Lower lobe of right lung (tissue), 2 donors: Measurements from ENCODE around the gene CDH7. TPM values are rescaled to one million over a fixed set of nuclear protein-coding genes. Genes with fewer than 3 reads are reported as not detected.

ENCODE experiments used
- ATAC-seq, 2 donors: fragments of 200-7000 bp; cut with Tn5 transposase; one replicate each; pipeline ENCODE4 v1.9.1; 2020 to 2022; ENCODE audit warnings: mild to moderate bottlenecking in 2 of 2, moderate library complexity in 2 of 2
- DNase-seq: peaks from one replicate; pipeline ENCODE4 v3.0.0-alpha.2; 2020
- H3K27ac ChIP-seq: fragments of 200-600 bp; one replicate; pipeline ENCODE4 v1.8.0; 2022
- H3K27me3 ChIP-seq: fragments of 200-600 bp; one replicate; pipeline ENCODE4 v1.8.0; 2022; ENCODE audit warnings: low read depth
- H3K36me3 ChIP-seq: fragments of 200-600 bp; one replicate; pipeline ENCODE4 v1.8.0; 2022; ENCODE audit warnings: mild to moderate bottlenecking
- H3K4me1 ChIP-seq: fragments of 200-600 bp; one replicate; pipeline ENCODE4 v1.8.0; 2022
- H3K4me3 ChIP-seq: fragments of 200-600 bp; one replicate; pipeline ENCODE4 v1.8.0; 2022; ENCODE audit warnings: mild to moderate bottlenecking
- H3K9me3 ChIP-seq: fragments of 200-600 bp; one replicate; pipeline ENCODE4 v1.8.0; 2022
- intact Hi-C: fragments of 100-400 bp; cut with DNase I; formaldehyde crosslinking; loops from one replicate; pipeline ENCODE4 v1.11.0; 2022
- total RNA-seq: library from RNA; stranded (reverse); fragmentation: NEBNext Ultra II Directional; extraction: Animal tissue kit (Norgen Biotek cat#: 25700); gene quantifications from one replicate; pipeline ENCODE4 v1.2.1, GENCODE V29; 2021
- TF ChIP-seq, protein P1 (sequence below): fragments of 200-600 bp; IDR thresholded peaks from one replicate; pipeline ENCODE4 v1.8.0; 2022; ENCODE audit warnings: antibody characterized with exemption, mild to moderate bottlenecking
- donor health status: DM: no; HTN: yes; CAD: no; lungs with severe emphysema.

The CDH7 gene
- total RNA-seq, 1 donor from 2014 or later: not detected

- intact Hi-C loops: no loop called here
- no peak overlapping the region for H3K27ac ChIP-seq
- no peaks in the 10 kb centered on the region for H3K4me1 ChIP-seq
- no peak overlapping the region for H3K4me3 ChIP-seq
- H3K27me3 ChIP-seq: no peaks in the 10 kb centered on the region
- no peaks in the 10 kb centered on the region for H3K9me3 ChIP-seq
- no peak for ATAC-seq
- TF ChIP-seq, protein P1, sequence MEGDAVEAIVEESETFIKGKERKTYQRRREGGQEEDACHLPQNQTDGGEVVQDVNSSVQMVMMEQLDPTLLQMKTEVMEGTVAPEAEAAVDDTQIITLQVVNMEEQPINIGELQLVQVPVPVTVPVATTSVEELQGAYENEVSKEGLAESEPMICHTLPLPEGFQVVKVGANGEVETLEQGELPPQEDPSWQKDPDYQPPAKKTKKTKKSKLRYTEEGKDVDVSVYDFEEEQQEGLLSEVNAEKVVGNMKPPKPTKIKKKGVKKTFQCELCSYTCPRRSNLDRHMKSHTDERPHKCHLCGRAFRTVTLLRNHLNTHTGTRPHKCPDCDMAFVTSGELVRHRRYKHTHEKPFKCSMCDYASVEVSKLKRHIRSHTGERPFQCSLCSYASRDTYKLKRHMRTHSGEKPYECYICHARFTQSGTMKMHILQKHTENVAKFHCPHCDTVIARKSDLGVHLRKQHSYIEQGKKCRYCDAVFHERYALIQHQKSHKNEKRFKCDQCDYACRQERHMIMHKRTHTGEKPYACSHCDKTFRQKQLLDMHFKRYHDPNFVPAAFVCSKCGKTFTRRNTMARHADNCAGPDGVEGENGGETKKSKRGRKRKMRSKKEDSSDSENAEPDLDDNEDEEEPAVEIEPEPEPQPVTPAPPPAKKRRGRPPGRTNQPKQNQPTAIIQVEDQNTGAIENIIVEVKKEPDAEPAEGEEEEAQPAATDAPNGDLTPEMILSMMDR: no peak
- no peaks in the 10 kb centered on the region for H3K36me3 ChIP-seq
- no peak for DNase-seq
Measured at GRCh38 chr18:65859075-65859474, 108.3 kb downstream of the CDH7 start.

DNA sequence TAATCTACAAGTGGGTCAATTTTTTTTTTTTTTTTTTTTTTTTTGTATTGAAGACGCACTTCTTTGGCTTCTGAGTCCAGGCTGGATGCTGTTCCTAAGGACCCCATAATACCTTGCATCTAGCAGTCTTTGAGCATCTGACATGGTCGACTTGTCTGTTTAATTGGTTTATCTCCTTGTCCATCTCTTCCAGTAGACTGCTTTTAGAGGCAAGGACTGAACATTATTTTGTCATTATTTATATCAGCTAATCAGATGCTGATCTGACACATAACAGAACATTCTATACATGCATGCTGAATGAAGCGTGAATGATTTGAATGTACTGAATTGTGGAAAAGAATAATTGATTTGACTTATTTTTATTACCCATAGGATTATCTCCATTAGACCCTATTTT, 118.7 kb downstream of the CDH7 start:
- Histone ChIP-seq H3K9me3 (no peaks in the 10 kb centered on the region), H3K4me3 (no peak overlapping the region), H3K4me1 (no peaks in the 10 kb centered on the region), H3K27ac (no peak overlapping the region), H3K36me3 (no peaks in the 10 kb centered on the region), H3K27me3 (no peaks in the 10 kb centered on the region)
- no peak for ATAC-seq
- TF ChIP-seq, protein P1: no peak
- no peak for DNase-seq
- intact Hi-C loops: no loop called here

DNA sequence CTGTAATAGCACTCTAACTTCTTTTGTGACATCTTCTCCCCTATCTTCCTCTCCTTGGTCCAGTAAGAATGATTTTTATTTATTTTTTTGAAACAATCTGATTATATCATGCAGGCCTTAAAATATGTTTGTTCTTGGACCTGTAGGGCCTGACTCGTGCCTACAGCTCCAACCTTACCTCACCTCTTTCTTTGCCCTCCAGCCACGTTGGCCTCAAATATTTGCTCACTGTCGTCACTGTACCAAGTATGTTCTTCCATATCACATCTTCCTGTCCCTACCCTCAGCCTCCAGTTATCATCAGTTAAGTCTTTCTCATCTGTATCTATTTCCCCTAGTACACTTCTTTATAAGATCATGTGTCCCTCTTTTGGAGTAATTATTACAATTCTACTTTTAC, 125.5 kb downstream of the CDH7 start:
- Histone ChIP-seq H3K36me3 (no peaks in the 10 kb centered on the region), H3K4me1 (no peaks in the 10 kb centered on the region), H3K27me3 (no peaks in the 10 kb centered on the region), H3K4me3 (no peak overlapping the region), H3K27ac (no peak overlapping the region), H3K9me3 (no peaks in the 10 kb centered on the region)
- ATAC-seq: no peak
- no peak for DNase-seq
- intact Hi-C loops: no loop called here
- TF ChIP-seq, protein P1: no peak

GRCh38 chr18:65897292-65897691, 146.5 kb downstream of the CDH7 start:
- no peak for DNase-seq
- TF ChIP-seq, protein P1: no peak
- H3K27me3 ChIP-seq: no peaks in the 10 kb centered on the region

GRCh38 chr18:65901522-65901921, 150.7 kb downstream of the CDH7 start:
- TF ChIP-seq, protein P1: no peak
- no peak overlapping the region for H3K4me3 ChIP-seq
- no peaks in the 10 kb centered on the region for H3K9me3 ChIP-seq
- no peak for DNase-seq
- H3K4me1 ChIP-seq: no peaks in the 10 kb centered on the region
- no peaks in the 10 kb centered on the region for H3K27me3 ChIP-seq
- H3K36me3 ChIP-seq: no peaks in the 10 kb centered on the region
- no peak for ATAC-seq
- no peak overlapping the region for H3K27ac ChIP-seq
- intact Hi-C loops: no loop called here

More at GRCh38 chr18:65897292-65897691, 146.5 kb downstream of the CDH7 start:
- intact Hi-C loops: no loop called here
- H3K4me1 ChIP-seq: no peaks in the 10 kb centered on the region
- ATAC-seq: no peak
- no peak overlapping the region for H3K4me3 ChIP-seq
- H3K36me3 ChIP-seq: no peaks in the 10 kb centered on the region
- H3K9me3 ChIP-seq: no peaks in the 10 kb centered on the region
- H3K27ac ChIP-seq: no peak overlapping the region

GRCh38 chr18:65906621-65907034, 155.8 kb downstream of the CDH7 start:
- H3K36me3 ChIP-seq: no peaks in the 10 kb centered on the region
- intact Hi-C loops: no loop called here
- H3K27ac ChIP-seq: no peak overlapping the region
- TF ChIP-seq, protein P1: no peak
- no peaks in the 10 kb centered on the region for H3K27me3 ChIP-seq
- no peak for ATAC-seq
- no peaks in the 10 kb centered on the region for H3K4me1 ChIP-seq
- H3K9me3 ChIP-seq: no peaks in the 10 kb centered on the region
- H3K4me3 ChIP-seq: no peak overlapping the region
- no peak for DNase-seq
